ENCODE results near the gene AKAP8L. TPM values are rescaled to one million over a fixed set of nuclear protein-coding genes. Genes with fewer than 3 reads are reported as not detected.
A peak's percentile ranks its signal among the peaks of the same experiment; 100 is the strongest.

AKAP8L gene
- total and polyA plus RNA-seq, 4 donors = 16.4 to 67.1 (median 42.9) TPM

GRCh38 chr19:15357906-15358305, 60.9 kb downstream of the AKAP8L start (continued):
- TF ChIP-seq, protein P1, sequence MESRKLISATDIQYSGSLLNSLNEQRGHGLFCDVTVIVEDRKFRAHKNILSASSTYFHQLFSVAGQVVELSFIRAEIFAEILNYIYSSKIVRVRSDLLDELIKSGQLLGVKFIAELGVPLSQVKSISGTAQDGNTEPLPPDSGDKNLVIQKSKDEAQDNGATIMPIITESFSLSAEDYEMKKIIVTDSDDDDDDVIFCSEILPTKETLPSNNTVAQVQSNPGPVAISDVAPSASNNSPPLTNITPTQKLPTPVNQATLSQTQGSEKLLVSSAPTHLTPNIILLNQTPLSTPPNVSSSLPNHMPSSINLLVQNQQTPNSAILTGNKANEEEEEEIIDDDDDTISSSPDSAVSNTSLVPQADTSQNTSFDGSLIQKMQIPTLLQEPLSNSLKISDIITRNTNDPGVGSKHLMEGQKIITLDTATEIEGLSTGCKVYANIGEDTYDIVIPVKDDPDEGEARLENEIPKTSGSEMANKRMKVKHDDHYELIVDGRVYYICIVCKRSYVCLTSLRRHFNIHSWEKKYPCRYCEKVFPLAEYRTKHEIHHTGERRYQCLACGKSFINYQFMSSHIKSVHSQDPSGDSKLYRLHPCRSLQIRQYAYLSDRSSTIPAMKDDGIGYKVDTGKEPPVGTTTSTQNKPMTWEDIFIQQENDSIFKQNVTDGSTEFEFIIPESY (IDR thresholded peaks at IDR 0.05) = peak; percentile 86
- peak; percentile 95 for TF ChIP-seq HNF4G (IDR thresholded peaks at IDR 0.05)

DNA sequence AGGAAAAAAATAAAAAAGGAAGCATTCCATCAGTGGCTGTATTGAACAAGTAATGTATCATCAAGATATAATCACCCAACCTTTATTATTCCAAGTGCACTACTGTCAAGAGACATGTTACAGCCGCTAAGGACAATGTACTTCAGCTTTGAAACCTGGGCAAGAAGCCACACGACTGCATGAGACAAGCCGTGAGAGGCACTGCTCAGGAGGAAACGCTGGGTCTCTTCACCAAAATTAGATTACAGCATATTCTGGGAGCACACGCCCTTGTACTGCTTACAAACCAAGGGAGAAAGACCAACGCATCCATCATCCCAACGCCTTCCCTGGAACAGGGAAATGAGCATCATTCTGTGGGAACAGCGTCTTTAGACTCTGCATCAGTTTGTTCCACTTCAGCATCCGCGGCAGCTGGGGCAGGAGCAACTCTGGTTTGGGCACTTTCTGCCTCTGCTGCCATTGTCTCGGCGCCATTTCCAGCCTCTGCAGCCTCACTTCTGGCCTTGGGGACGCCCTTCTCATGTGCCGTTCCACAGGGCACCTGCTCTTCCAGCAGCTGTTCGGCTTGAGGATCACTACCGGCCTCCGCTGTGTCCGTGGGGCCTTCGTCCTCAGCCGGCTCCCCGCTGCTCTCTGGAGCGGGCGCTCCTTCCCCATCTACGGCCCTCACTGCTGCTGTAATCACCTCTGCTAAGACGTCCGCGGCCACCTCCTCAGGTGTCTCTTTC, 64.1 kb downstream of the AKAP8L start:
- no peak for DNase-seq (ENCODE audit: low spot score)
- H3K4me1 ChIP-seq (ENCODE audit: control insufficient read depth in 4 of 4, insufficient read depth in 4 of 4, low read length in 3 of 4) = peaks cover 3 to 28% (median 23%) of the 10 kb centered on the region in 4 donors
- H3K4me3 ChIP-seq (ENCODE audit: low read depth in 1 of 3, low read length in 3 of 3) = no peak overlapping the region
- no peaks in the 10 kb centered on the region for H3K9me3 ChIP-seq (ENCODE audit: control insufficient read depth in 4 of 4, low read length in 3 of 4)
- H3K27ac ChIP-seq (ENCODE audit: low read depth in 1 of 2, low read length in 2 of 2) = no peak overlapping the region
- 90% methylated on average over 27 of the region's 27 CpGs for WGBS
- no peak for TF ChIP-seq MAX (IDR thresholded peaks at IDR 0.05)
- TF ChIP-seq, protein P2, sequence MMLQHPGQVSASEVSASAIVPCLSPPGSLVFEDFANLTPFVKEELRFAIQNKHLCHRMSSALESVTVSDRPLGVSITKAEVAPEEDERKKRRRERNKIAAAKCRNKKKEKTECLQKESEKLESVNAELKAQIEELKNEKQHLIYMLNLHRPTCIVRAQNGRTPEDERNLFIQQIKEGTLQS (IDR thresholded peaks at IDR 0.05) = no peak
- no peak for TF ChIP-seq SP1 (IDR thresholded peaks at IDR 0.05)
- TF ChIP-seq, protein P3, sequence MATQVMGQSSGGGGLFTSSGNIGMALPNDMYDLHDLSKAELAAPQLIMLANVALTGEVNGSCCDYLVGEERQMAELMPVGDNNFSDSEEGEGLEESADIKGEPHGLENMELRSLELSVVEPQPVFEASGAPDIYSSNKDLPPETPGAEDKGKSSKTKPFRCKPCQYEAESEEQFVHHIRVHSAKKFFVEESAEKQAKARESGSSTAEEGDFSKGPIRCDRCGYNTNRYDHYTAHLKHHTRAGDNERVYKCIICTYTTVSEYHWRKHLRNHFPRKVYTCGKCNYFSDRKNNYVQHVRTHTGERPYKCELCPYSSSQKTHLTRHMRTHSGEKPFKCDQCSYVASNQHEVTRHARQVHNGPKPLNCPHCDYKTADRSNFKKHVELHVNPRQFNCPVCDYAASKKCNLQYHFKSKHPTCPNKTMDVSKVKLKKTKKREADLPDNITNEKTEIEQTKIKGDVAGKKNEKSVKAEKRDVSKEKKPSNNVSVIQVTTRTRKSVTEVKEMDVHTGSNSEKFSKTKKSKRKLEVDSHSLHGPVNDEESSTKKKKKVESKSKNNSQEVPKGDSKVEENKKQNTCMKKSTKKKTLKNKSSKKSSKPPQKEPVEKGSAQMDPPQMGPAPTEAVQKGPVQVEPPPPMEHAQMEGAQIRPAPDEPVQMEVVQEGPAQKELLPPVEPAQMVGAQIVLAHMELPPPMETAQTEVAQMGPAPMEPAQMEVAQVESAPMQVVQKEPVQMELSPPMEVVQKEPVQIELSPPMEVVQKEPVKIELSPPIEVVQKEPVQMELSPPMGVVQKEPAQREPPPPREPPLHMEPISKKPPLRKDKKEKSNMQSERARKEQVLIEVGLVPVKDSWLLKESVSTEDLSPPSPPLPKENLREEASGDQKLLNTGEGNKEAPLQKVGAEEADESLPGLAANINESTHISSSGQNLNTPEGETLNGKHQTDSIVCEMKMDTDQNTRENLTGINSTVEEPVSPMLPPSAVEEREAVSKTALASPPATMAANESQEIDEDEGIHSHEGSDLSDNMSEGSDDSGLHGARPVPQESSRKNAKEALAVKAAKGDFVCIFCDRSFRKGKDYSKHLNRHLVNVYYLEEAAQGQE (IDR thresholded peaks at IDR 0.05) = no peak
- TF ChIP-seq YY1 (IDR thresholded peaks at IDR 0.05) = no peak
- TF ChIP-seq NR2F2 (IDR thresholded peaks at IDR 0.05) = no peak
- TF ChIP-seq FOXA1 (IDR thresholded peaks at IDR 0.05) = no peak
- TF ChIP-seq RXRA (IDR thresholded peaks at IDR 0.05) = no peak
- H3K27me3 ChIP-seq (ENCODE audit: control insufficient read depth in 4 of 4, insufficient read depth in 4 of 4, low read length in 3 of 4) = no peaks in the 10 kb centered on the region
- peaks cover 10 to 34% (median 21%) of the 10 kb centered on the region in 4 donors for H3K36me3 ChIP-seq (ENCODE audit: control insufficient read depth in 4 of 4, insufficient read depth in 3 of 4, low read depth in 1 of 4, low read length in 3 of 4)
- H3K9ac ChIP-seq (ENCODE audit: low read depth in 1 of 2, low read length in 2 of 2) = no peak overlapping the region

DNA sequence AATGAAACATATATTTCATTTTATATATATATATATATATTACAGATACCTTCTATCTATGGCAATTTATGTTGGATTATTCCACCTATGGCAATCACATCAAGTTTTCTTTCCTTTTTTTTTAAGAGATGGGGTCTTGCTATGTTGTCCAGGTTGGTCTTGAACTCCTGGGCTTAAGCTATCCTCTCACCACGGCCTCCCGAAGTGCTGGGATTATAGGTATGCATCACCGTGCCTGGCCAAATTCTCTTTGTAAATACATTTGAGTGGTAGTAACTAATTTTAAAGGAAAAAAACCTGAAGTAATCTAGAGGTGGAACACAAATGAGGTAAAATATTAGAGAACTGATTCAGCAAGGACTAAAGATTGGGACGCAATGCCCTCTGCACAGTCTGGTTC, 64.9 kb downstream of the AKAP8L start:
- H3K4me3 ChIP-seq (ENCODE audit: low read depth in 1 of 3, low read length in 3 of 3) = no peak overlapping the region
- WGBS = 90% methylated on average over 4 of the region's 4 CpGs
- no peak for DNase-seq (ENCODE audit: low spot score)
- no peak overlapping the region for H3K27ac ChIP-seq (ENCODE audit: low read depth in 1 of 2, low read length in 2 of 2)
- peaks cover 10 to 32% (median 15%) of the 10 kb centered on the region in 4 donors for H3K36me3 ChIP-seq (ENCODE audit: control insufficient read depth in 4 of 4, insufficient read depth in 3 of 4, low read depth in 1 of 4, low read length in 3 of 4)
- no peaks in the 10 kb centered on the region for H3K27me3 ChIP-seq (ENCODE audit: control insufficient read depth in 4 of 4, insufficient read depth in 4 of 4, low read length in 3 of 4)
- no peaks in the 10 kb centered on the region for H3K9me3 ChIP-seq (ENCODE audit: control insufficient read depth in 4 of 4, low read length in 3 of 4)
- peaks cover 3 to 19% (median 16%) of the 10 kb centered on the region in 4 donors for H3K4me1 ChIP-seq (ENCODE audit: control insufficient read depth in 4 of 4, insufficient read depth in 4 of 4, low read length in 3 of 4)
- H3K9ac ChIP-seq (ENCODE audit: low read depth in 1 of 2, low read length in 2 of 2) = no peak overlapping the region
- TF ChIP-seq, protein P3 (IDR thresholded peaks at IDR 0.05) = no peak
- TF ChIP-seq RXRA (IDR thresholded peaks at IDR 0.05) = no peak
- no peak for TF ChIP-seq YY1 (IDR thresholded peaks at IDR 0.05)
- TF ChIP-seq SP1 (IDR thresholded peaks at IDR 0.05) = no peak
- TF ChIP-seq, protein P4, sequence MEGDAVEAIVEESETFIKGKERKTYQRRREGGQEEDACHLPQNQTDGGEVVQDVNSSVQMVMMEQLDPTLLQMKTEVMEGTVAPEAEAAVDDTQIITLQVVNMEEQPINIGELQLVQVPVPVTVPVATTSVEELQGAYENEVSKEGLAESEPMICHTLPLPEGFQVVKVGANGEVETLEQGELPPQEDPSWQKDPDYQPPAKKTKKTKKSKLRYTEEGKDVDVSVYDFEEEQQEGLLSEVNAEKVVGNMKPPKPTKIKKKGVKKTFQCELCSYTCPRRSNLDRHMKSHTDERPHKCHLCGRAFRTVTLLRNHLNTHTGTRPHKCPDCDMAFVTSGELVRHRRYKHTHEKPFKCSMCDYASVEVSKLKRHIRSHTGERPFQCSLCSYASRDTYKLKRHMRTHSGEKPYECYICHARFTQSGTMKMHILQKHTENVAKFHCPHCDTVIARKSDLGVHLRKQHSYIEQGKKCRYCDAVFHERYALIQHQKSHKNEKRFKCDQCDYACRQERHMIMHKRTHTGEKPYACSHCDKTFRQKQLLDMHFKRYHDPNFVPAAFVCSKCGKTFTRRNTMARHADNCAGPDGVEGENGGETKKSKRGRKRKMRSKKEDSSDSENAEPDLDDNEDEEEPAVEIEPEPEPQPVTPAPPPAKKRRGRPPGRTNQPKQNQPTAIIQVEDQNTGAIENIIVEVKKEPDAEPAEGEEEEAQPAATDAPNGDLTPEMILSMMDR (IDR thresholded peaks at IDR 0.05; ENCODE audit: low read depth, low read length, missing input control) = no peak
- no peak for TF ChIP-seq FOXA1 (IDR thresholded peaks at IDR 0.05)
- no peak for TF ChIP-seq TAF1 (conservative IDR thresholded peaks at IDR 0.05)
- TF ChIP-seq RAD21 (IDR thresholded peaks at IDR 0.05) = no peak
- no peak for TF ChIP-seq JUND (IDR thresholded peaks at IDR 0.05)
- no peak for TF ChIP-seq NR2F2 (IDR thresholded peaks at IDR 0.05)
- TF ChIP-seq, protein P1 (IDR thresholded peaks at IDR 0.05) = no peak
- no peak for TF ChIP-seq HNF4G (IDR thresholded peaks at IDR 0.05)
